GM23248 (cell line): ENCODE results near the gene L3MBTL4.

Experiments
- EZH2 ChIP-seq: fragments of 200-600 bp; sonication (generic); IDR thresholded peaks from 2 replicates; pipeline ENCODE4 v1.6.1; 2018; ENCODE audit warnings: antibody characterized with exemption, mild to moderate bottlenecking; ENCODE audit not compliant: insufficient read depth, poor library complexity, severe bottlenecking
- EZH2phosphoT487 ChIP-seq: fragments of 200-600 bp; sonication (generic); IDR thresholded peaks from 2 replicates; pipeline ENCODE4 v1.6.1; 2018; ENCODE audit warnings: antibody characterized with exemption, moderate library complexity, mild to moderate bottlenecking, low read depth; ENCODE audit not compliant: insufficient read depth

GRCh38 chr18:5909125-5909524, 505.6 kb downstream of the L3MBTL4 start:
- TF ChIP-seq EZH2, result no peak
- no peak for TF ChIP-seq EZH2phosphoT487
